K562 (cell line): ENCODE measurements around the gene CAPN8.

Experiments used
- ARNT ChIP-seq, 2 experiments: fragments of 450-650 bp; IDR thresholded peaks; 2 replicates each; pipeline ENCODE4 v1.6.1; 2016; ENCODE audit warnings: mild to moderate bottlenecking in 1 of 2
- BHLHE40 ChIP-seq: IDR thresholded peaks from 2 replicates; pipeline ENCODE4 v1.6.1; 2011; ENCODE audit warnings: low read length, improper control_type of control experiment
- CHD2 ChIP-seq: IDR thresholded peaks from 2 replicates; pipeline ENCODE4 v1.6.1; 2011; ENCODE audit warnings: low read depth, low read length
- DNMT1 ChIP-seq: fragments of 450-650 bp; IDR thresholded peaks from 2 replicates; pipeline ENCODE4 v1.6.1; 2016; ENCODE audit warnings: antibody characterized with exemption, mild to moderate bottlenecking
- EZH2 ChIP-seq: IDR thresholded peaks from 2 replicates; pipeline ENCODE4 v1.6.1; 2012; ENCODE audit warnings: low read depth, mild to moderate bottlenecking, inconsistent platforms, low read length, borderline replicate concordance
- MAZ ChIP-seq, 2 experiments: fragments of 450-650 bp in 1 of 2; sonication (generic) in 1 of 2; formaldehyde crosslinking; IDR thresholded peaks in 1 of 2; conservative IDR thresholded peaks in 1 of 2; 2 replicates each; pipeline versions ENCODE4 v1.4.0 to v1.5.0; 2020; ENCODE audit warnings: mild to moderate bottlenecking in 1 of 2, missing genetic modification reagents in 1 of 2
- MYC ChIP-seq, 2 experiments: fragments of 250-450 bp in 1 of 2; sonication (Bioruptor Pico) in 1 of 2; IDR thresholded peaks; 2 replicates each; pipeline versions ENCODE4 v1.5.1 to v1.6.1; 2012 to 2021; ENCODE audit warnings: low read depth in 2 of 2, borderline replicate concordance in 1 of 2, improper control_type of control experiment in 1 of 2, low read length in 1 of 2, mild to moderate bottlenecking in 1 of 2, moderate library complexity in 1 of 2
- NR2C2 ChIP-seq, 2 experiments: fragments of 200-800 bp in 1 of 2; sonication (Bioruptor generic) in 1 of 2; sonication (generic) in 1 of 2; formaldehyde crosslinking in 1 of 2; IDR thresholded peaks; 2 replicates each; pipeline versions ENCODE4 v1.6.1 to v1.8.0; 2016 to 2022; ENCODE audit warnings: mild to moderate bottlenecking in 1 of 2, missing compliant biosample characterization in 1 of 2, missing genetic modification characterization in 1 of 2, missing genetic modification reagents in 1 of 2
- ZBTB33 ChIP-seq: sonication (generic); formaldehyde crosslinking; IDR thresholded peaks from 2 replicates; pipeline ENCODE4 v1.8.1; 2023; ENCODE audit warnings: mild to moderate bottlenecking, missing genetic modification reagents
- ZNF253 ChIP-seq: fragments of 250-450 bp; sonication (Bioruptor Pico); conservative IDR thresholded peaks from 2 replicates; pipeline ENCODE4 v1.6.1; 2021; ENCODE audit warnings: mild to moderate bottlenecking
- ZNF668 ChIP-seq: fragments of 250-450 bp; sonication (Bioruptor Pico); IDR thresholded peaks from 2 replicates; pipeline ENCODE4 v1.8.0; 2022; ENCODE audit warnings: mild to moderate bottlenecking, inconsistent platforms

GRCh38 chr1:223678841-223679240 lies 13.3 kb upstream of the CAPN8 start:
- peak; percentile 35; the same call in 1 of the 2 replicates for TF ChIP-seq ZBTB33 (CRISPR knock-in tag)
- no peak for TF ChIP-seq ZNF253 (CRISPR knock-in tag)
- peak; percentile 79 for TF ChIP-seq BHLHE40
- TF ChIP-seq MYC (IDR thresholded peaks at IDR 0.05; ENCODE audit: low read depth, low read length): peak; percentile 53; the same call in 1 of the 2 replicates
- no peak for TF ChIP-seq MYC (CRISPR knock-in tag; IDR thresholded peaks at IDR 0.05; ENCODE audit: borderline replicate concordance, low read depth)
- TF ChIP-seq NR2C2 (CRISPR knock-in tag; IDR thresholded peaks at IDR 0.05): no peak
- no peak; the same call in 1 of the 2 replicates for TF ChIP-seq NR2C2 (tag; IDR thresholded peaks at IDR 0.05)
- TF ChIP-seq EZH2: no peak
- TF ChIP-seq ZNF668 (CRISPR knock-in tag): no peak
- TF ChIP-seq CHD2: no peak
- TF ChIP-seq DNMT1: no peak
- no peak; a peak in 1 of 4 replicates for TF ChIP-seq ARNT (IDR thresholded peaks at IDR 0.05)
- TF ChIP-seq MAZ (CRISPR knock-in tag; conservative IDR thresholded peaks at IDR 0.05 in 1 of 2, IDR thresholded peaks at IDR 0.05 in 1 of 2): peak in 1 of 2 experiments; percentile 50; a peak in 1 of 4 replicates
